ENCODE data around the gene CYFIP1.

Gene CYFIP1

DNA sequence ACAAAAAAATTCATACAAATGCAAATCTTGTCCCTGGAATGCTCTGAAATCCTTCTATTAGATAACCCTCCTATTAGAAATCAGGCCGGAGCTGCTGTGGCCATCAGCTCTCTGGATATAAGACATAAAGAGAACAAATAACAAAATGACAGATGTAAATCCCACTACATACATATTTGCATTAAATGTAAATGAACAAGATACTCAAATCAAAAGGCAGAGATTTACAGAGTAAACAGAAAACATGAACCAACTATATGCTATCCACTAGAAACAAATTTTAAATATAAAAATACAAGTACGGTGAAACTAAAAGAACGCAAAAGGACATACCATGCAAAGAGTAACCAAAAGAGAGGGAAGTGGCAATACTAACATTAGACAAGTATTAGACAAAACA lies 10.7 kb downstream of the CYFIP1 start:
- Histone ChIP-seq H3K27ac (ENCODE audit: low read depth, low read length) (no peak overlapping the region), H3K4me3 (ENCODE audit: low read depth in 1 of 2, low read length in 2 of 2) (no peak overlapping the region), H3K27me3 (ENCODE audit: control insufficient read depth in 1 of 2, insufficient read depth in 2 of 2, low read length in 2 of 2) (no peaks in the 10 kb centered on the region), H3K9ac (ENCODE audit: low read depth in 1 of 2, low read length in 2 of 2) (no peak overlapping the region), H3K4me1 (ENCODE audit: control insufficient read depth in 1 of 2, insufficient read depth in 2 of 2, low read length in 2 of 2) (peaks cover 5 to 10% of the 10 kb centered on the region in 2 donors), H3K9me3 (ENCODE audit: control insufficient read depth in 1 of 2, low read length in 2 of 2) (no peaks in the 10 kb centered on the region), H3K36me3 (ENCODE audit: control insufficient read depth in 1 of 2, insufficient read depth in 2 of 2, low read length in 2 of 2) (peaks cover 0 to 6% of the 10 kb centered on the region in 2 donors)

DNA sequence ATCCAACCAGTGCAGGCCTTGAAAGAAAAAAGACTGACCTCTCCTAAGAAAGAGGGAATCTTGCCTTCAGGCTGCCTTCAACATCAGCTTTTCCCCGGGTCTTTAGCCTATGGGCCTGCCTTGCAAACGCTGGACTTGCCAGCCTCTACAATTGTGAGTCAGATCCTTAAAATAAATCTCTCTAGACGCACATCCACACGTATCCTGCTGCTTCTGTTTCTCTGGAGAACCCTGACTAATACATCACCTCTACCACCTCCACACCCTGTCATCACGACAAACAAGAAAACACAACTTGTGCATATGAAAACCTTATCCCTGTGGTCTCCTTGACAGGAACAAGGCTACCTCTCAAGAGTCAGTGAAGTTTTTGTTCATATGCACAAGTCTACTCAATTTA lies 11.8 kb downstream of the CYFIP1 start:
- Histone ChIP-seq H3K27ac (ENCODE audit: low read depth, low read length) (no peak overlapping the region), H3K27me3 (ENCODE audit: control insufficient read depth in 1 of 2, insufficient read depth in 2 of 2, low read length in 2 of 2) (no peaks in the 10 kb centered on the region), H3K4me3 (ENCODE audit: low read depth in 1 of 2, low read length in 2 of 2) (no peak overlapping the region), H3K9ac (ENCODE audit: low read depth in 1 of 2, low read length in 2 of 2) (no peak overlapping the region), H3K36me3 (ENCODE audit: control insufficient read depth in 1 of 2, insufficient read depth in 2 of 2, low read length in 2 of 2) (peaks cover 0 to 6% of the 10 kb centered on the region in 2 donors), H3K4me1 (ENCODE audit: control insufficient read depth in 1 of 2, insufficient read depth in 2 of 2, low read length in 2 of 2) (peaks cover 4 to 5% of the 10 kb centered on the region in 2 donors), H3K9me3 (ENCODE audit: control insufficient read depth in 1 of 2, low read length in 2 of 2) (no peaks in the 10 kb centered on the region)

DNA sequence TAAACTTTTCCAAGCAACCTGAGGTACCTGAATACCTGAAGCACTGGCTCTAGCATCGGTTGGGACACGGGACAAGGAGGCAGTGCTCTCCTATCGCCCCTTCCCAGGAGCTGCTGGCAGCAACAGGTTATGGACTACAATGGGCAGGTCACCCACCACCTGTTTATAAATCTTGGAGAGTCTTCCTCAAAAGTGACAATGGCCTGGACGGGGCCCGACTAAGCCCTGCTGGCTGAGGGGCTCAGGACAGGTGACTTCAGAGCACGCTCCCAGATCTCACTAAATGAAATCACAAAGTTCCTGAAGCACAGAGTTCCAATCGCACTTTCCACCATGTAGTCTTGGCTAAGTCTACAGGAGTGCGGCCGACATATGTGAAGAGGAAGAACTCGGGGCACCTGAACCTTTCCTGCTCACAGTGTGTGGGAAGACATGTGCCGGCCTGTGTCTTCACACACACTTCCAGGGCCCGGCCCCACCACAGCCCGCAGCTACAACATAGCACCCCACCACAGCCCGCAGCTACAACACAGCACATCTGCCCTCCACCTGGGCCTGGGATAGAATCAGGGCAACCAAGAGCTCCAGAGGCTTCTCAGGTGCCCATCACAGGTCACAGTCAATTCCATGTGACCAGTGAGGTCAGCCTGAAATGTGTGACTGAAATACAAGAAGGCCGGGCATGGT lies 12.9 kb downstream of the CYFIP1 start:
- Histone ChIP-seq H3K4me3 (ENCODE audit: low read depth in 1 of 2, low read length in 2 of 2) (no peak overlapping the region), H3K9ac (ENCODE audit: low read depth in 1 of 2, low read length in 2 of 2) (no peak overlapping the region), H3K27ac (ENCODE audit: low read depth, low read length) (no peak overlapping the region), H3K4me1 (ENCODE audit: control insufficient read depth in 1 of 2, insufficient read depth in 2 of 2, low read length in 2 of 2) (peaks cover 0 to 6% of the 10 kb centered on the region in 2 donors), H3K36me3 (ENCODE audit: control insufficient read depth in 1 of 2, insufficient read depth in 2 of 2, low read length in 2 of 2) (peaks cover 0 to 9% of the 10 kb centered on the region in 2 donors), H3K9me3 (ENCODE audit: control insufficient read depth in 1 of 2, low read length in 2 of 2) (no peaks in the 10 kb centered on the region), H3K27me3 (ENCODE audit: control insufficient read depth in 1 of 2, insufficient read depth in 2 of 2, low read length in 2 of 2) (no peaks in the 10 kb centered on the region)

DNA sequence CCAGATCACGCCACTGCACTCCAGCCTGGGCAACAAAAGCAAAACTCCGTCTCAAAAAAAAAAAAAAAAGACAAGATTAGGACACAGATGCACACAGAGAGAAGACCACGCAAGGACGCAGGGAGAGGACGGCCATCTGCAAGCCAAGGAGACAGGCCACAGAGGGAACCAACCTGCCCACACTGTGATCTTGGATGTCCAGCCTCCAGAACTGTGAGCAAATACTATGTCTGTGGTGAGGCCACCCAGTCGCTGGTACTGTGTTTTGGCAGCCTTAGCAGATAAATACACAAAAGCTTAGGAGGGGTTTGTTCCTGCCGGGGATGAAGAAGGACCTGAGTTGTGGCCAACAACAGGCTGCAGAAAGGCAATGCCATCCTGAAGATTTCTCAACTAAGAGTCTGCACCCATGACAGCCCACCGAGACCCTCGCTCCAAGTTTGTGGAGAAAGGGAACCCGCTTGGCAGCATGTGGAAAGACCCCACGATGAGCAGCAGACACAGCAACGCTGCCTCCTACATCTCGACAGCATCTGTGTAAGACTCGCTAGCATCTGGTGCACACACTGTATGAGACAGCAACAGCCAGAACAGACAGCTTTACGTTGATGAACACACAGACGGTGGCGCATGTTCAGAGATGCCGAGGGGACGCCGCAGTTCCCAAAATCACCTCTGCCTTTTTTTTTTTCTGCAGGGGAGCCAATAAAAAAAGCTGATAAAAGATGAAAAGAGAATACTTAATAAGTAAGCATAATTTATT lies 13.7 kb downstream of the CYFIP1 start:
- no peaks in the 10 kb centered on the region for H3K9me3 ChIP-seq (ENCODE audit: control insufficient read depth in 1 of 2, low read length in 2 of 2)
- peaks cover 0 to 9% of the 10 kb centered on the region in 2 donors for H3K36me3 ChIP-seq (ENCODE audit: control insufficient read depth in 1 of 2, insufficient read depth in 2 of 2, low read length in 2 of 2)
- H3K4me3 ChIP-seq (ENCODE audit: low read depth in 1 of 2, low read length in 2 of 2) = no peak overlapping the region
- no peaks in the 10 kb centered on the region for H3K27me3 ChIP-seq (ENCODE audit: control insufficient read depth in 1 of 2, insufficient read depth in 2 of 2, low read length in 2 of 2)
- H3K4me1 ChIP-seq (ENCODE audit: control insufficient read depth in 1 of 2, insufficient read depth in 2 of 2, low read length in 2 of 2) = peaks cover 7 to 14% of the 10 kb centered on the region in 2 donors
- no peak overlapping the region for H3K9ac ChIP-seq (ENCODE audit: low read depth in 1 of 2, low read length in 2 of 2)
- H3K27ac ChIP-seq (ENCODE audit: low read depth, low read length) = no peak overlapping the region

DNA sequence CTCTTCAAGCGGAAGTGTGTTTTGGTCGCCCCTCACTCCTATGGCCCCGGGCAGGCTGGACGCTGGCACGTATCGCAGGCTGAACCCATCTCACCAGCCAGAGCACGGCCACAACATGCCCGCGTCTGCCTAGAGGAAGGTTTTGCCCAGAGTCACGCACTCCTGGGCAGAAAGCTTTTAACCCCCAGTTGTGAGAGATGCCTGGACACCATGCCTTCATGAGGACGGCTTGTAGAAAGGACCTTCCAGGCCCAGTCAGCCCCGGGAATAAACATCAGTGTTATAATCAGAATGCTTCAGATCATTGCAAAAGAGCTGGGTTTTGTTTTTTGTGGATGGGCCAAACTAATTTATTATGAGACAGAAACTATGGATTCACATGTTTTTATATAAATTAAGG lies 16.5 kb downstream of the CYFIP1 start:
- H3K9ac ChIP-seq (ENCODE audit: low read depth in 1 of 2, low read length in 2 of 2) = no peak overlapping the region
- peaks cover 10 to 21% of the 10 kb centered on the region in 2 donors for H3K4me1 ChIP-seq (ENCODE audit: control insufficient read depth in 1 of 2, insufficient read depth in 2 of 2, low read length in 2 of 2)
- H3K27ac ChIP-seq (ENCODE audit: low read depth, low read length) = no peak overlapping the region

DNA sequence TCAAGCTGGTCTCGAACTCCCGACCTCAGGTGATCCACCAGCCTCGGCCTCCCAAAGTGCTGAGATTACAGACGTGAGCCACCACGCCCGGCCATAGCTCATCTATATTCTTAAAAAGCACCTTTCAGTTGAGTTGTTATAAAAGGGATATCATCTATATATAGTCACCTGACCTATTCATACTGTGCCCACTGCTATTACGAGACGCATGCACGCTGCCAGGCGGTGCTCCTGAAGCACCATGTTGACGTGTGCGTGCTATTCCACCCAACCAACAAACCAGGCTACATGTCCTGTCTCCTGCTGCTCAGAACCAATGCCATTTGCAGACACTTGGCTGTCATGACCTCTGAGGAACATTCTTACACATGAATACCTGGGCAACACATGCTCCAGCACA lies 17.6 kb downstream of the CYFIP1 start:
- no peaks in the 10 kb centered on the region for H3K9me3 ChIP-seq (ENCODE audit: control insufficient read depth in 1 of 2, low read length in 2 of 2)
- H3K9ac ChIP-seq (ENCODE audit: low read depth in 1 of 2, low read length in 2 of 2) = no peak overlapping the region
- no peaks in the 10 kb centered on the region for H3K27me3 ChIP-seq (ENCODE audit: control insufficient read depth in 1 of 2, insufficient read depth in 2 of 2, low read length in 2 of 2)
- peaks cover 0 to 9% of the 10 kb centered on the region in 2 donors for H3K36me3 ChIP-seq (ENCODE audit: control insufficient read depth in 1 of 2, insufficient read depth in 2 of 2, low read length in 2 of 2)
- no peak overlapping the region for H3K4me3 ChIP-seq (ENCODE audit: low read depth in 1 of 2, low read length in 2 of 2)
- no peak overlapping the region for H3K27ac ChIP-seq (ENCODE audit: low read depth, low read length)
- H3K4me1 ChIP-seq (ENCODE audit: control insufficient read depth in 1 of 2, insufficient read depth in 2 of 2, low read length in 2 of 2) = peaks cover 10 to 21% of the 10 kb centered on the region in 2 donors

More for the DNA sequence above, 16.5 kb downstream of the CYFIP1 start:
- Histone ChIP-seq H3K9me3 (ENCODE audit: control insufficient read depth in 1 of 2, low read length in 2 of 2) (no peaks in the 10 kb centered on the region), H3K27me3 (ENCODE audit: control insufficient read depth in 1 of 2, insufficient read depth in 2 of 2, low read length in 2 of 2) (no peaks in the 10 kb centered on the region), H3K36me3 (ENCODE audit: control insufficient read depth in 1 of 2, insufficient read depth in 2 of 2, low read length in 2 of 2) (peaks cover 0 to 9% of the 10 kb centered on the region in 2 donors), H3K4me3 (ENCODE audit: low read depth in 1 of 2, low read length in 2 of 2) (no peak overlapping the region)

DNA sequence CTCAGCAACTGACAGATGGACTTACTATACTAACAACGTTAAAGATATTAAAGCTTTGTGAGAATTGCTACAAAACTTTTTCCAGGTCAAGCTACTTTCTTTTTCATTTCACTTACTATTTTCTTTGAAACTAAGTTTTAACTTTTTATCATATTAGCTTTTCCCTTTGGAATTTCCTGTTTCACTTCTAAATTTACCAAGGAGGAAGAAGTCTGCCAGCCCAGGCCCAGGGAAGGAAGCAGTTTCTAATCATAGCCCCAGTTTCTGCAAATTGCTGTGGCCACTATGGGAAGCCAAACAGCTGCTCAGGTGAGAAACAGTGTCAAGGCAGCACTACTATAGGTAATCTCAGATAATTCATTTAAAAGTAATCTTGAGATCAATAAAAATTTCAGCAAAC lies 18.4 kb downstream of the CYFIP1 start:
- Histone ChIP-seq H3K4me3 (ENCODE audit: low read depth in 1 of 2, low read length in 2 of 2) (no peak overlapping the region), H3K27me3 (ENCODE audit: control insufficient read depth in 1 of 2, insufficient read depth in 2 of 2, low read length in 2 of 2) (no peaks in the 10 kb centered on the region), H3K9me3 (ENCODE audit: control insufficient read depth in 1 of 2, low read length in 2 of 2) (no peaks in the 10 kb centered on the region), H3K4me1 (ENCODE audit: control insufficient read depth in 1 of 2, insufficient read depth in 2 of 2, low read length in 2 of 2) (peaks cover 10 to 21% of the 10 kb centered on the region in 2 donors), H3K27ac (ENCODE audit: low read depth, low read length) (no peak overlapping the region), H3K36me3 (ENCODE audit: control insufficient read depth in 1 of 2, insufficient read depth in 2 of 2, low read length in 2 of 2) (peaks cover 0 to 9% of the 10 kb centered on the region in 2 donors), H3K9ac (ENCODE audit: low read depth in 1 of 2, low read length in 2 of 2) (no peak overlapping the region)

DNA sequence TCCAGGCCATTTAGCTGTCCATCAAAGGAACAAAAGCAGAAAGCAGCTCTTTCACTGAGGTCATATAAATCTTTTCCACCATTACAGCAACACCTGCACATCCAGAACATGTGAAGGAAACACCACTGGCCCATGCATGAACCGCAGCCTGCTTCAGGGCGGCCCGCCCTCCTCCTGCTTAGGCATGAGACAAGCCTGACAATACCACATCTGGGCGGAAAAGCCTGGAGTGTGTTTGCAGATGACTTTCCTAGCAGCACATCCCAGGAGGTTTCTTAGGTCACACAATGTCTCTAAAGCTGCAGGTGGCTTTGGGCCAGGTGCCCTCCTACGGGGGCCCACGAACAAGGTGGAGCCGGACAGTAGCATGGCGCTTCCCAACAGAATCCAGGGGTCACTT lies 19.6 kb downstream of the CYFIP1 start:
- Histone ChIP-seq H3K9me3 (ENCODE audit: control insufficient read depth in 1 of 2, low read length in 2 of 2) (no peaks in the 10 kb centered on the region), H3K27ac (ENCODE audit: low read depth, low read length) (no peak overlapping the region), H3K27me3 (ENCODE audit: control insufficient read depth in 1 of 2, insufficient read depth in 2 of 2, low read length in 2 of 2) (no peaks in the 10 kb centered on the region), H3K4me1 (ENCODE audit: control insufficient read depth in 1 of 2, insufficient read depth in 2 of 2, low read length in 2 of 2) (peaks cover 10 to 22% of the 10 kb centered on the region in 2 donors), H3K4me3 (ENCODE audit: low read depth in 1 of 2, low read length in 2 of 2) (no peak overlapping the region), H3K36me3 (ENCODE audit: control insufficient read depth in 1 of 2, insufficient read depth in 2 of 2, low read length in 2 of 2) (peaks cover 0 to 4% of the 10 kb centered on the region in 2 donors), H3K9ac (ENCODE audit: low read depth in 1 of 2, low read length in 2 of 2) (no peak overlapping the region)

DNA sequence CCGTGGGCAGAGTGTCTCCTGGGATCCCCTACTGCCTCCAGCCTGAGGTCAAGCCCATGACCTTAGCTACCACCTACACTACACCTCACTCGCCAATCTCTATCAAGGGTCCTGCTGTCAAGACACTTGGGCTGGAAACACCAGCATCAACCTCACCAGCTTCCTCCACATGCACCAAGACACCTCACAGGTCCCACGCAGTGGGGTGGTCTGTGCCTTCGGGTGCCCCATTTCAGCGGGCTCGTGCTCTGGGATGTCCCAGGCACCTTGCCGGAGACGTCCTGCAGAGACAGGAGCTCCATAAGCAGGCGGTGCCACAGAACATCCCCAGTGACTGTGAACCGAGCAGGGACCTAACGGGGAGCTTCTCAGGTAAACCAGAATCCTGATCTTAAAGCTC lies 20.0 kb downstream of the CYFIP1 start:
- peaks cover 10 to 26% of the 10 kb centered on the region in 2 donors for H3K4me1 ChIP-seq (ENCODE audit: control insufficient read depth in 1 of 2, insufficient read depth in 2 of 2, low read length in 2 of 2)
- no peaks in the 10 kb centered on the region for H3K27me3 ChIP-seq (ENCODE audit: control insufficient read depth in 1 of 2, insufficient read depth in 2 of 2, low read length in 2 of 2)
- H3K9me3 ChIP-seq (ENCODE audit: control insufficient read depth in 1 of 2, low read length in 2 of 2) = no peaks in the 10 kb centered on the region
- H3K27ac ChIP-seq (ENCODE audit: low read depth, low read length) = no peak overlapping the region
- H3K9ac ChIP-seq (ENCODE audit: low read depth in 1 of 2, low read length in 2 of 2) = no peak overlapping the region
- no peak overlapping the region for H3K4me3 ChIP-seq (ENCODE audit: low read depth in 1 of 2, low read length in 2 of 2)
- H3K36me3 ChIP-seq (ENCODE audit: control insufficient read depth in 1 of 2, insufficient read depth in 2 of 2, low read length in 2 of 2) = peaks cover 0 to 4% of the 10 kb centered on the region in 2 donors

DNA sequence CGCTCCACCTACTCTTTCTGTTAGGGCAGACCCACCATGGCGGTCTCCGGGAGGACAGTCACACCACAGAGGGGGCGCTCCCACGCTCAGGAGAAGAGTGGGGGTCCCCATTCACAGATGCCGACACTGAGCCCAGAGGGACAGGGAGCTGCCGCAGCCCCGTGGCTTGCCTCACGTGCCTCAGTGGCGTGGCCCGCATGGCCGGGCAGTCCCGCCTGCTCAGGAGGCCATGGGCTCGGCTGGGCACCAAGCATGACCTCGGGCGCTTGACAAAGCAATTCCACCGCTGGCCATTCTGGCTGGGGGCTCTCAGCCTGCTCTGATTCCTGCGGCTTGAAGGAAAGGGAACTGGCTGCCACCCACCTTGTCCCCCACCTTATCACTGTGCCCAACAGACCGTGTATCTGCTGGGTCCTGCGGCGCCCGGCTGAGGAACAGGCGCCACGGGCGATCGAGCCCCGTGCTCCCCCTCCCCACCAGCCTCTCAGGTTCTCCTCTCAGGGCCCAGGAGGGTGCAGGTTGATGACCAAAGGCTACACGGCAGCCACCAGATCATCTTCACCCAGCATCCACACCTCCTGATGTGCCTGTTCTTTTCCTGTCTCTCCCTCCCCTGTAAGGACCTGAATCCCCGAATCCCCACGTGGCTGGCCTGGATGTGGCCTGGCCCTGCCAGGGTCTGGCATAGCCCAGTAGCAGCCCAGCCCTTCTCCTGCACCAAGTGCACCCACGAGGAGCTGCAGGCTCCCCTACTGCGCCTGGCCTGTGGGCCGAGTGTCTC lies 20.7 kb downstream of the CYFIP1 start:
- H3K4me1 ChIP-seq (ENCODE audit: control insufficient read depth in 1 of 2, insufficient read depth in 2 of 2, low read length in 2 of 2) = peaks cover 10 to 26% of the 10 kb centered on the region in 2 donors
- H3K9ac ChIP-seq (ENCODE audit: low read depth in 1 of 2, low read length in 2 of 2) = no peak overlapping the region

More for the DNA sequence above, 20.7 kb downstream of the CYFIP1 start:
- Histone ChIP-seq H3K27ac (ENCODE audit: low read depth, low read length) (no peak overlapping the region), H3K36me3 (ENCODE audit: control insufficient read depth in 1 of 2, insufficient read depth in 2 of 2, low read length in 2 of 2) (peaks cover 0 to 4% of the 10 kb centered on the region in 2 donors), H3K4me3 (ENCODE audit: low read depth in 1 of 2, low read length in 2 of 2) (no peak overlapping the region), H3K9me3 (ENCODE audit: control insufficient read depth in 1 of 2, low read length in 2 of 2) (no peaks in the 10 kb centered on the region), H3K27me3 (ENCODE audit: control insufficient read depth in 1 of 2, insufficient read depth in 2 of 2, low read length in 2 of 2) (no peaks in the 10 kb centered on the region)

Data from duodenal mucosa (tissue), 2 donors.